H9 (cell line): ENCODE measurements around the gene TMEM198. TPM values are rescaled to one million over a fixed set of nuclear protein-coding genes. Genes with fewer than 3 reads are reported as not detected.

Experiments
- DNase-seq: peaks from one replicate; pipeline ENCODE4 v3.0.0-alpha.2; 2017
- H2AFZ ChIP-seq: one replicate; pipeline ENCODE4 v1.6.1; 2013; ENCODE audit warnings: mild to moderate bottlenecking, low read length, control low read depth, moderate library complexity
- H2AK5ac ChIP-seq: 2 replicates; pipeline ENCODE4 v1.6.1; 2013; ENCODE audit warnings: low read length, control low read depth, mixed read lengths; ENCODE audit not compliant: insufficient read length
- H2BK120ac ChIP-seq: one replicate; pipeline ENCODE4 v1.6.1; 2013; ENCODE audit warnings: low read depth, mild to moderate bottlenecking, low read length, control low read depth, inconsistent platforms; ENCODE audit not compliant: poor library complexity, severe bottlenecking
- H2BK12ac ChIP-seq: 2 replicates; pipeline ENCODE4 v1.6.1; 2013; ENCODE audit warnings: low read length, control low read depth, mixed read lengths, low read depth; ENCODE audit not compliant: insufficient read length
- H2BK15ac ChIP-seq: 2 replicates; pipeline ENCODE4 v1.6.1; 2013; ENCODE audit warnings: low read depth, low read length, control low read depth
- H2BK20ac ChIP-seq: one replicate; pipeline ENCODE4 v1.6.1; 2013; ENCODE audit warnings: low read depth, mild to moderate bottlenecking, low read length, control low read depth, inconsistent platforms; ENCODE audit not compliant: poor library complexity, severe bottlenecking
- H2BK5ac ChIP-seq: 2 replicates; pipeline ENCODE4 v1.6.1; 2013; ENCODE audit warnings: low read length, control low read depth, mixed read lengths; ENCODE audit not compliant: insufficient read length
- H3K14ac ChIP-seq: 2 replicates; pipeline ENCODE4 v1.6.1; 2013; ENCODE audit warnings: low read length, control low read depth; ENCODE audit not compliant: insufficient read depth
- H3K18ac ChIP-seq: 2 replicates; pipeline ENCODE4 v1.6.1; 2013; ENCODE audit warnings: low read depth, mild to moderate bottlenecking, mixed read lengths, low read length, control low read depth; ENCODE audit not compliant: insufficient read length
- H3K23ac ChIP-seq: 2 replicates; pipeline ENCODE4 v1.6.1; 2013; ENCODE audit warnings: low read length, control low read depth, mixed read lengths, low read depth; ENCODE audit not compliant: insufficient read length
- H3K23me2 ChIP-seq: 2 replicates; pipeline ENCODE4 v1.6.1; 2013; ENCODE audit warnings: low read depth, mild to moderate bottlenecking, mixed read lengths, low read length, control low read depth; ENCODE audit not compliant: insufficient read length, poor library complexity, severe bottlenecking
- H3K27ac ChIP-seq: 2 replicates; pipeline ENCODE4 v1.5.1; 2013; ENCODE audit warnings: low read length, control low read depth, mixed read lengths, low read depth; ENCODE audit not compliant: insufficient read length
- H3K27me3 ChIP-seq: 2 replicates; pipeline ENCODE4 v1.6.1; 2013; ENCODE audit warnings: low read length, control low read depth, inconsistent platforms; ENCODE audit not compliant: insufficient read depth
- H3K4ac ChIP-seq: 2 replicates; pipeline ENCODE4 v1.6.1; 2013; ENCODE audit warnings: low read depth, mild to moderate bottlenecking, control low read depth, inconsistent platforms, low read length, moderate library complexity
- H3K4me1 ChIP-seq: 2 replicates; pipeline ENCODE4 v1.6.1; 2013; ENCODE audit warnings: low read length, control low read depth, inconsistent platforms; ENCODE audit not compliant: insufficient read depth
- H3K4me2 ChIP-seq: 2 replicates; pipeline ENCODE4 v1.6.1; 2013; ENCODE audit warnings: low read length, control low read depth, mixed read lengths; ENCODE audit not compliant: insufficient read length, insufficient read depth
- H3K56ac ChIP-seq: 2 replicates; pipeline ENCODE4 v1.6.1; 2013; ENCODE audit warnings: low read depth, mild to moderate bottlenecking, mixed read lengths, low read length, control low read depth; ENCODE audit not compliant: insufficient read length
- H3K79me1 ChIP-seq: 2 replicates; pipeline ENCODE4 v1.6.1; 2013; ENCODE audit warnings: low read depth, mild to moderate bottlenecking, moderate library complexity, low read length, control low read depth, inconsistent platforms; ENCODE audit not compliant: insufficient read depth, poor library complexity, severe bottlenecking
- H3K79me2 ChIP-seq: 2 replicates; pipeline ENCODE4 v1.6.1; 2013; ENCODE audit warnings: low read length, control low read depth, inconsistent platforms; ENCODE audit not compliant: insufficient read depth
- H3K9ac ChIP-seq: 2 replicates; pipeline ENCODE4 v1.6.1; 2013; ENCODE audit warnings: low read length, control low read depth, mixed read lengths; ENCODE audit not compliant: insufficient read length; ENCODE audit errors: extremely low read depth
- H3K9me3 ChIP-seq: one replicate; pipeline ENCODE4 v1.6.1; 2013; ENCODE audit warnings: low read depth, low read length, inconsistent platforms; ENCODE audit not compliant: control insufficient read depth
- H3T11ph ChIP-seq: one replicate; pipeline ENCODE4 v1.6.1; 2013; ENCODE audit warnings: mild to moderate bottlenecking, low read length, control low read depth, inconsistent platforms
- H4K20me1 ChIP-seq: one replicate; pipeline ENCODE4 v1.6.1; 2013; ENCODE audit not compliant: control insufficient read depth, insufficient read length, insufficient read depth
- H4K5ac ChIP-seq: 2 replicates; pipeline ENCODE4 v1.6.1; 2013; ENCODE audit warnings: low read depth, mild to moderate bottlenecking, mixed read lengths, low read length, control low read depth; ENCODE audit not compliant: insufficient read length
- H4K8ac ChIP-seq: replicated peaks from 2 replicates; pipeline ENCODE4 v1.6.1; 2013; ENCODE audit warnings: low read length, control low read depth, mixed read lengths, low read depth; ENCODE audit not compliant: insufficient read length
- H4K91ac ChIP-seq: 2 replicates; pipeline ENCODE4 v1.6.1; 2013; ENCODE audit warnings: low read depth, mild to moderate bottlenecking, moderate library complexity, mixed read lengths, low read length, control low read depth; ENCODE audit not compliant: insufficient read length
- H3K27ac Mint-ChIP-seq, 3 experiments: 2 replicates in 2 of 3; 3 replicates in 1 of 3; pipeline ENCODE4 v1.8.0; 2020 to 2021; ENCODE audit warnings: mixed read lengths in 3 of 3, mild to moderate bottlenecking in 1 of 3, moderate library complexity in 1 of 3
- H3K27me3 Mint-ChIP-seq: 2 replicates; pipeline ENCODE4 v1.8.0; 2021; ENCODE audit warnings: low read depth, mild to moderate bottlenecking, moderate library complexity, mixed read lengths
- H3K36me3 Mint-ChIP-seq, 3 experiments: 2 replicates in 2 of 3; 3 replicates in 1 of 3; pipeline ENCODE4 v1.8.0; 2020 to 2021; ENCODE audit warnings: low read depth in 3 of 3, mixed read lengths in 3 of 3; ENCODE audit not compliant: insufficient read depth in 1 of 3
- H3K4me1 Mint-ChIP-seq, 2 experiments: 2 replicates each; pipeline ENCODE4 v1.8.0; 2020; ENCODE audit warnings: mixed read lengths in 2 of 2
- H3K4me3 Mint-ChIP-seq, 2 experiments: 2 replicates in 1 of 2; 3 replicates in 1 of 2; pipeline ENCODE4 v1.8.0; 2020 to 2021; ENCODE audit warnings: mild to moderate bottlenecking in 2 of 2, mixed read lengths in 2 of 2, moderate library complexity in 1 of 2
- H3K9me3 Mint-ChIP-seq, 2 experiments: 2 replicates in 1 of 2; 3 replicates in 1 of 2; pipeline ENCODE4 v1.8.0; 2020; ENCODE audit warnings: mild to moderate bottlenecking in 2 of 2, mixed read lengths in 2 of 2, moderate library complexity in 1 of 2
- CTCF ChIP-seq: fragments of 200-600 bp; sonication (generic); conservative IDR thresholded peaks from 3 replicates; pipeline ENCODE4 v1.8.0; 2021; ENCODE audit warnings: antibody characterized with exemption, mild to moderate bottlenecking
- WGBS: extraction: QIAGEN DNeasy Blood & Tissue Kit; methylation state at CpG from one replicate; pipeline ENCODE4 v1.1.7; 2013; ENCODE audit warnings: missing lambda C conversion rate, low lambda C conversion rate, mixed read lengths; ENCODE audit not compliant: insufficient read length; ENCODE audit errors: extremely low coverage; 5-methylcytosine and 5-hydroxymethylcytosine counted together
- total RNA-seq: library from RNA; stranded (reverse); gene quantifications from 2 replicates; pipeline ENCODE4 v1.2.1, GENCODE V29; 2021

The TMEM198 gene
- total RNA-seq, 1 experiment from 2014 or later = 7.7 TPM

DNA sequence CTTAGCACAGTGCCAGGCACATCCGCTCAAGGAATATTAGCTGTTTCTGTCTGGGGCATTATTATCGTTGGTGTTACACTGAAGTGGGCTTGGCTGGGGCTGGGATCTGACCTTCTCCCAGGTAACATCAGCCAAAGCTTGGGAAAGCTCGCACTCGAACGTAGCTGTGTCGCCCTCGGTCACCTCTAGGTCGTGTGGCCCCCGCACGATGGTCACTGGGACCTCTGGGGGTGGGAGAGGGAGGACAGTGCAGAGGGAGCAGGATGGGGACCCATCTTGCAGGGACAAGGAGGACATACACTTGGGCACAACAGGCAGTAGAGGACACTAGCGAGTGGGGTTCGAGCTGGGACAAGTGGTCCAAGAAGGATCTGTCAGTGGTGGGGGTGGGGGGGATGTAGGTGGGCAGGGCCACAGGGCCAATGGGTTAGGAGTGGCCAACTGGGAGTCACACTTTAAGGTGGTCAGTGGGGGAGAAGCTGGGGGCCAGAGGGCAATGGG lies 9.7 kb downstream of the TMEM198 start:
- Histone ChIP-seq H4K8ac (no peak overlapping the region), H3K14ac (no peak overlapping the region), H3K79me1 (no peaks in the 10 kb centered on the region), H3K56ac (no peak overlapping the region), H2BK15ac (no peak overlapping the region), H2BK20ac (no peak overlapping the region), H3K4me1 (peaks cover 3% of the 10 kb centered on the region; the same call in 1 of the 2 replicates), H3K23ac (no peak overlapping the region), H4K20me1 (no peaks in the 10 kb centered on the region), H3K79me2 (no peaks in the 10 kb centered on the region), H2BK5ac (no peak overlapping the region), H3K4ac (no peak overlapping the region), H2AK5ac (no peak overlapping the region), H4K91ac (no peak overlapping the region), H3K4me2 (peak overlapping the region; percentile 83), H3K9ac (no peak overlapping the region), H3T11ph (no peak overlapping the region), H3K9me3 (no peaks in the 10 kb centered on the region), H3K18ac (no peak overlapping the region), H3K23me2 (peaks cover 11% of the 10 kb centered on the region), H4K5ac (no peak overlapping the region), H2BK120ac (no peak overlapping the region), H3K27me3 (peaks cover 4% of the 10 kb centered on the region; the same call in 1 of the 2 replicates), H3K27ac (no peak overlapping the region), H2AFZ (no peak overlapping the region), H2BK12ac (no peak overlapping the region)
- H3K27me3 Mint-ChIP-seq = peaks cover 37% of the 10 kb centered on the region
- TF ChIP-seq CTCF = no peak
- no peak for DNase-seq
- no peaks in the 10 kb centered on the region for H3K9me3 Mint-ChIP-seq
- H3K36me3 Mint-ChIP-seq = peaks cover 6 to 40% (median 30%) of the 10 kb centered on the region in 3 experiments; a peak in 6 of 7 replicates
- no CpG with 5 or more reads among the region's 12 CpGs for WGBS
- H3K27ac Mint-ChIP-seq = no peak overlapping the region
- H3K4me3 Mint-ChIP-seq = peak overlapping the region; percentile 74 to 81
- H3K4me1 Mint-ChIP-seq = peaks cover 10 to 18% of the 10 kb centered on the region in 2 experiments
